ENCODE measurements around the gene BTF3L4. TPM values are rescaled to one million over a fixed set of nuclear protein-coding genes. Genes with fewer than 3 reads are reported as not detected.

Gene BTF3L4
- 42.2 and 60.2 TPM in 2 replicates for total RNA-seq

DNA sequence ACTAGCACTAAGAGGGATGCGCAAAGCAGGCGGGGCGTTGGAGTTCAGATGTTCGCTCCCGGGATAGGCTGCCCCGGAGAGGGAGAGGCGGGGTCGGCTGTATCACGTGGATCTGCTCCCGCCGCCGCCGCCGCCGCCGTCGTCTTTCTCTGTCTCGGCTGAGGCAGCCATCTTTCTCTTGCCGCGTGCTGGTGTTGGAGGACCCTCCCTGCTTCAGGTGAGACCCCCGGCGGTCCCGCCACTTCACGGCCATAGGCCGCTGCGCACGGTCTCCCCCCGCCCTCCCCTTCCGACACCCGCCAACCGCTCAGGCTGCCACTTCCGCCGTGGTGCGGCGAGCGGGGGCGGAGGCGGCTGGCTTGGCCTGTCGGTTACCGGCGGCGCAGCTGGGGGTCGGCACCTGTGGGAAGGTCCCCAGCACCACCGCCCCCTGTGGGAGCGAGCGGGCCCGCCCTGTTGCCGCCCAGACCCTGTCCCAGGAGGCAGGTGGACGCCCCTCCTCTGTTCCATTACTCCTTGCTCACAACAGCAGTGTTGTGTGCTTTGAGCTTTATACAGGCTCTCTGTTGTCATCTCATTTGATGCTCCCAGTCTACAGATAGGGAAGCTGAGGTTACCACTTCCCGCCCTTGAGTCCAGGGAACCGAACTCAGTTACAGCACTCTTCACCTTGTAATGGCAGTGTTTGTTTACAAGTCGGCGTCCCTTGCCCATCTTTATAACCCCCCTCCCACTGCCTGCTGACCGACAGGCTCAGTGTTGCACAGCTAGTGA lies at the start of gene BTF3L4:
Gene BTF3L4 (plus strand): TSS at position 133 of the 774 bp plus-strand sequence. CDS start 3,553 bp downstream, outside the sequence.

DNA sequence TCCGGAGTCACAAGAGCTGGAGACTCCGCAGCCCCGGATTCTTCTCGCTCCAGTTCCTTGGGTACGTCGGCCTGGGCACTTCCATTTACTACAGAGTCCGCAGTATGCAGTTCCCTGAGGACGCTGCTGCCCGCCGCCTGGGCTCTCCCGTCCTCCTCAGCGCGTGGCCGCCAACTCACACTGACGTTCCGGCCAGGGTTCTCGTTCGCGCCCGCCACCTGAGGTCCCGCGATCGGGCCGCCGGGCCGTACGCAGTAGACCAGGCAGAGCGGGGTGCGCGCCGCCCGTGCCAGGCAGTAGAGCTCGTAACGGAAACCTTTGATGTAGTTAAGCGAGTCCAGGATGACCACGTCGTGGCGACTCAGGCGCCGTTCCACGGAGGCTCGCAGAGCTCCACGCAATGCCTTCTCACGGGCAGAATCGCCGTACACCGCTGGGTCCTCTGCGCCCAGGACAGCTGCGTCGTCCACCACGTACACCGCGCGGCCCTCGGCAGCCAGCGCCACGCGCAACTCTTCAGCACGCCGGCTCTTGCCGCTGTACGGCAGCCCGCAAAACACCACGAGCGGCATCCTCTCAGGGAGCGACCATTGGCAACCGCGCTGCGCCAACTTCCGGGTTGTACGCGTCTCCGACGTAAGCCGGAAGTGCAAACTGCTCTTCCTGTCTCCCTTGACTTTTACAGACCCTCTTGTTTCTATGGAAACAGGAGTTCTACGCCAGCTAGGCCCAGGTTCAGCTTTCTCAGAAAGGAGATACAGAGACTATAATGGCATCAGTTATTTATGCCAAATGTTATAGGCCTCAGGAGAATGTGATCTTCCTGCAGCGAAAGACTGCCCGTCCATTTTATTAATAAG lies 22.7 kb upstream of the BTF3L4 start, which contains the start of gene KTI12:
Gene KTI12 (minus strand): TSS at position 621 of the 860 bp plus-strand sequence. CDS start 49 bp downstream, at position 572.

DNA sequence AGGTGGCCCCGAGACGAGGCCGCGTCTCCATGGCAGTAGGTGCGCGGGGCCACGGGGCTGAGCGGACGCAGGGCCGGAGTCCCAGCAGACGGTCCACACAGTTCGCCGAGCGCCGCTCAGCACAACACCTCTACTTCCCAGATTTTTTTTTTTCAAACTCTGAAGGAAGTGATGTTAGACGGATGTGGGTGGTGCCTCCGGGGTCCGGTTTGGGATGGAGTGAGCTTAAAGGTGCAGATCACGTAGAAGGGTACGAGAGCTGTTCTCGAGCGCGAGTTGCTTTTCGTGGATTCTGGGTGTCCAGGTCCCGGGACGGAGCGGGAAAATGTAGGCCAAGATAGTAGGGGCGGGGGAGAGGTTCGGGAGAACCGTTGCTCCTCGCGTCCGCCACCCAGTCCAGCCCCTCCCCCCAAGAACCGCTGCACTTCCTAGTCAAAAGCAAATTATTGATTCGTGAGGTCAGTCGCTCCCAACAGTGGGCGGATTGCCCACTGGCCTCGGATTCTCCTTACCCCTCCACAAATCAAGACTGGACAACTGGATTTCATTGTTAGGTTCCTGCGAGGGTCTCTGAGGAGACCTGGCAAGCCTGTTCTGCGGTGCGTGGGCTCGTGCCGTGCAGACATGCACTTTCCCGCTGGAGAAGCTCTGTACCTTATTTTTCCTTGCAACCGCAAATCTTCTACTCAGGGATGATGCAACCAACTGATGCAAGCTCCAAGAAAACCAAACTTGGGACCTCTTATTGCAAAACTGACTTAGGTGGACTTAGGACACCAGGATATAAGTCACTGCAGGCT lies 829 bp upstream of the BTF3L4 start, which contains the start of gene TXNDC12:
Gene TXNDC12 (minus strand): TSS at position 126 of the 800 bp plus-strand sequence. CDS start 95 bp downstream, at position 31.

Other genes with a start within 250 kb of the BTF3L4 start
- gene NRDC, start 177.6 kb upstream of the BTF3L4 start, total RNA-seq: 67.2 and 71.6 TPM in 2 replicates
- 2.8 and 5.7 TPM in 2 replicates for gene RAB3B, start 65.6 kb upstream of the BTF3L4 start, total RNA-seq
- gene KTI12, start 22.5 kb upstream of the BTF3L4 start, total RNA-seq: 7.4 and 13.0 TPM in 2 replicates
- gene TXNDC12, start 1.1 kb upstream of the BTF3L4 start, total RNA-seq: 53.7 and 59.9 TPM in 2 replicates
- 23.2 and 39.7 TPM in 2 replicates for gene ZFYVE9, start 85.8 kb downstream of the BTF3L4 start, total RNA-seq

Data from hair follicular keratinocyte (primary cell).